H1 (cell line): ENCODE data around the gene TEK. TPM values are rescaled to one million over a fixed set of nuclear protein-coding genes. Genes with fewer than 3 reads are reported as not detected.

Source experiments
- CTCF ChIA-PET: fragments of 300-600 bp; sonication (Branson Sonifier 250); formaldehyde crosslinking; loops from one replicate; lab custom pipeline; 2021; ENCODE audit not compliant: partially characterized antibody; lab: Charles Lee
- POLR2A ChIA-PET: fragments of 300-600 bp; sonication (Branson Sonifier 250); formaldehyde crosslinking; loops from one replicate; lab custom pipeline; 2021; ENCODE audit warnings: inconsistent platforms; ENCODE audit not compliant: partially characterized antibody; lab: Charles Lee
- DNase-seq, 2 experiments: peaks; one replicate each; pipeline versions ENCODE4 v3.0.0 to v3.0.0-alpha.2; 2010 to 2022; ENCODE audit warnings: low spot score in 2 of 2, low read depth in 1 of 2, mixed read lengths in 1 of 2
- FAIRE-seq: peaks from 2 replicates; lab custom pipeline; 2011; peaks lifted over from hg19 to GRCh38; lab: Jason Lieb, UNC
- H2AFZ ChIP-seq: 2 replicates; pipeline ENCODE4 v1.8.1; 2012; ENCODE audit warnings: low read length, inconsistent platforms
- H2AK5ac ChIP-seq: 2 replicates; pipeline ENCODE4 v1.6.1; 2013; ENCODE audit warnings: low read depth, low read length
- H2BK120ac ChIP-seq: replicated peaks from 2 replicates; pipeline ENCODE3; 2013; ENCODE audit warnings: low read depth, low read length, inconsistent platforms
- H2BK12ac ChIP-seq: 2 replicates; pipeline ENCODE4 v1.6.1; 2013; ENCODE audit warnings: low read depth, low read length
- H2BK15ac ChIP-seq: 2 replicates; pipeline ENCODE4 v1.6.1; 2013; ENCODE audit warnings: low read length
- H2BK20ac ChIP-seq: 2 replicates; pipeline ENCODE4 v1.6.1; 2013; ENCODE audit warnings: low read length
- H2BK5ac ChIP-seq: 2 replicates; pipeline ENCODE4 v1.6.1; 2013; ENCODE audit warnings: low read depth, low read length
- H3K14ac ChIP-seq: 2 replicates; pipeline ENCODE4 v1.6.1; 2013; ENCODE audit warnings: inconsistent platforms; ENCODE audit not compliant: insufficient read length
- H3K18ac ChIP-seq: 2 replicates; pipeline ENCODE4 v1.6.1; 2013; ENCODE audit warnings: low read length; ENCODE audit errors: extremely low read depth
- H3K23ac ChIP-seq: 2 replicates; pipeline ENCODE4 v1.6.1; 2013; ENCODE audit warnings: inconsistent platforms; ENCODE audit not compliant: insufficient read length
- H3K23me2 ChIP-seq: 2 replicates; pipeline ENCODE4 v1.6.1; 2013; ENCODE audit warnings: low read depth, low read length
- H3K27ac ChIP-seq: 2 replicates; pipeline ENCODE4 v1.6.1; 2011; ENCODE audit warnings: low read depth, low read length, inconsistent platforms
- H3K27me3 ChIP-seq, 4 experiments: replicated peaks in 1 of 4; 1 replicate in 1 of 4; 2 replicates in 3 of 4; pipeline versions ENCODE4 v1.6.1 to v1.8.1; 2011 to 2013; ENCODE audit warnings: low read length in 3 of 4, mild to moderate bottlenecking in 3 of 4, inconsistent platforms in 2 of 4, mixed read lengths in 2 of 4, moderate library complexity in 1 of 4; ENCODE audit not compliant: control insufficient read depth in 3 of 4, insufficient read depth in 3 of 4; ENCODE audit errors: extremely low read depth in 1 of 4
- H3K36me3 ChIP-seq, 4 experiments: 2 replicates each; pipeline versions ENCODE4 v1.6.1 to v1.8.1; 2011 to 2013; ENCODE audit warnings: mild to moderate bottlenecking in 4 of 4, low read length in 3 of 4, moderate library complexity in 2 of 4, control low read depth in 1 of 4, inconsistent platforms in 1 of 4; ENCODE audit not compliant: insufficient read depth in 4 of 4, control insufficient read depth in 2 of 4
- H3K4ac ChIP-seq: replicated peaks from 2 replicates; pipeline ENCODE3; 2013; ENCODE audit warnings: low read length, low read depth, mixed read lengths, inconsistent platforms; ENCODE audit not compliant: insufficient read length
- H3K4me1 ChIP-seq, 4 experiments: replicated peaks in 1 of 4; 1 replicate in 1 of 4; 2 replicates in 3 of 4; pipeline versions ENCODE4 v1.6.1 to v1.8.1; 2011 to 2013; ENCODE audit warnings: low read length in 3 of 4, inconsistent platforms in 2 of 4, mixed read lengths in 1 of 4; ENCODE audit not compliant: insufficient read depth in 4 of 4, control insufficient read depth in 3 of 4
- H3K4me2 ChIP-seq, 2 experiments: 2 replicates each; pipeline versions ENCODE4 v1.6.1 to v1.8.1; 2011 to 2013; ENCODE audit warnings: low read depth in 2 of 2, low read length in 2 of 2, control low read depth in 1 of 2, inconsistent platforms in 1 of 2, mild to moderate bottlenecking in 1 of 2; ENCODE audit not compliant: insufficient read depth in 1 of 2
- H3K4me3 ChIP-seq, 4 experiments: fragments of 200-600, 300-600 bp in 1 of 4; sonication (generic), shearing (Covaris generic), sonication (Bioruptor Twin) in 1 of 4; 2 replicates each; pipeline versions ENCODE4 v1.5.1 to v1.8.1; 2011 to 2016; ENCODE audit warnings: low read length in 4 of 4, low read depth in 3 of 4, control low read depth in 2 of 4, inconsistent platforms in 2 of 4, mild to moderate bottlenecking in 2 of 4, mixed read lengths in 1 of 4, moderate library complexity in 1 of 4; ENCODE audit not compliant: insufficient read depth in 2 of 4; ENCODE audit errors: extremely low read depth in 1 of 4
- H3K56ac ChIP-seq: replicated peaks from 2 replicates; pipeline ENCODE3; 2013; ENCODE audit warnings: low read depth, mild to moderate bottlenecking, mixed read lengths, low read length, inconsistent platforms; ENCODE audit not compliant: insufficient read length
- H3K79me1 ChIP-seq: 2 replicates; pipeline ENCODE4 v1.6.1; 2013; ENCODE audit warnings: low read depth, low read length, control low read depth
- H3K79me2 ChIP-seq, 2 experiments: 2 replicates each; pipeline versions ENCODE4 v1.6.1 to v1.8.1; 2012 to 2013; ENCODE audit warnings: low read length in 2 of 2, mild to moderate bottlenecking in 2 of 2, inconsistent platforms in 1 of 2; ENCODE audit not compliant: insufficient read depth in 2 of 2, control insufficient read depth in 1 of 2
- H3K9ac ChIP-seq, 4 experiments: replicated peaks in 1 of 4; 1 replicate in 1 of 4; 2 replicates in 3 of 4; pipeline versions ENCODE4 v1.6.1 to v1.8.1; 2011 to 2013; ENCODE audit warnings: low read depth in 3 of 4, low read length in 3 of 4, control low read depth in 2 of 4, mild to moderate bottlenecking in 2 of 4, moderate library complexity in 2 of 4, inconsistent platforms in 1 of 4; ENCODE audit errors: extremely low read depth in 1 of 4
- H3K9me3 ChIP-seq, 2 experiments: 2 replicates each; pipeline versions ENCODE4 v1.6.1 to v1.8.1; 2012 to 2013; ENCODE audit warnings: mild to moderate bottlenecking in 2 of 2, moderate library complexity in 2 of 2, control low read depth in 1 of 2, inconsistent platforms in 1 of 2, low read depth in 1 of 2, low read length in 1 of 2, mixed read lengths in 1 of 2; ENCODE audit not compliant: insufficient read depth in 2 of 2
- H4K20me1 ChIP-seq, 2 experiments: replicated peaks in 1 of 2; 2 replicates each; pipeline versions ENCODE3 to v1.8.1; 2011 to 2013; ENCODE audit warnings: inconsistent platforms in 2 of 2, low read length in 2 of 2, mild to moderate bottlenecking in 1 of 2; ENCODE audit not compliant: insufficient read depth in 2 of 2, control insufficient read depth in 1 of 2
- H4K5ac ChIP-seq: 2 replicates; pipeline ENCODE4 v1.6.1; 2013; ENCODE audit warnings: low read length, low read depth, mixed read lengths, inconsistent platforms; ENCODE audit not compliant: insufficient read length
- H4K8ac ChIP-seq: 2 replicates; pipeline ENCODE4 v1.8.0; 2013; ENCODE audit warnings: mild to moderate bottlenecking, moderate library complexity, low read length, inconsistent platforms; ENCODE audit not compliant: insufficient read depth; ENCODE audit errors: extremely low read depth
- H4K91ac ChIP-seq: replicated peaks from 2 replicates; pipeline ENCODE3; 2013; ENCODE audit warnings: low read length, mixed read lengths, inconsistent platforms; ENCODE audit not compliant: insufficient read length
- CBX5 ChIP-seq: fragments of 300-800, 300-1000 bp; sonication (generic); IDR thresholded peaks from 2 replicates; pipeline ENCODE4 v1.7.1; 2016; ENCODE audit warnings: antibody characterized with exemption, low read length, low read depth
- CREB1 ChIP-seq: IDR thresholded peaks from 2 replicates; pipeline ENCODE4 v1.6.1; 2012; ENCODE audit warnings: inconsistent platforms
- KDM5A ChIP-seq: fragments of 200-600 bp; IDR thresholded peaks from 2 replicates; pipeline ENCODE4 v1.7.1; 2012; ENCODE audit warnings: mild to moderate bottlenecking, low read length, inconsistent platforms, mixed read lengths
- MAFK ChIP-seq: IDR thresholded peaks from 2 replicates; pipeline ENCODE4 v1.6.1; 2012; ENCODE audit warnings: low read depth, mild to moderate bottlenecking, improper control_type of control experiment, low read length
- RNF2 ChIP-seq: fragments of 200-900, 300-1000 bp; sonication (generic); IDR thresholded peaks from 2 replicates; pipeline ENCODE4 v1.7.1; 2016; ENCODE audit warnings: borderline replicate concordance, low read depth, mild to moderate bottlenecking, antibody characterized with exemption, low read length; ENCODE audit not compliant: poor library complexity, severe bottlenecking; ENCODE audit errors: missing control alignments
- WGBS, 2 experiments: shearing (Covaris generic) in 1 of 2; methylation state at CpG; one replicate each; pipeline versions ENCODE4 v1.1.6 to v1.1.7; 2013 to 2015; ENCODE audit warnings: low lambda C conversion rate in 2 of 2, mixed read lengths in 2 of 2, inconsistent platforms in 1 of 2, low coverage in 1 of 2, missing lambda C conversion rate in 1 of 2; ENCODE audit not compliant: insufficient replicate concordance in 2 of 2, insufficient coverage in 1 of 2, insufficient read length in 1 of 2; ENCODE audit errors: extremely low coverage in 1 of 2, missing lambda C conversion rate in 1 of 2; 5-methylcytosine and 5-hydroxymethylcytosine counted together
- polyA plus RNA-seq, 7 experiments: library from polyadenylated mRNA; depleted of rRNA in 3 of 7; stranded (reverse) in 5 of 7; unstranded in 2 of 7; fragments of >200 nt in 5 of 7; fragments of 200-250 nt in 2 of 7; gene quantifications; 1 replicate in 5 of 7; 2 replicates in 1 of 7; 4 replicates in 1 of 7; pipeline versions ENCODE4 v1.2.1 to v1.2.3, GENCODE V29; 2011 to 2013; ENCODE audit warnings: missing spikeins in 2 of 7, mixed read lengths in 2 of 7
- total RNA-seq: library from RNA; stranded (reverse); fragmentation: NEBNext Ultra II Directional; extraction: Animal tissue kit (Norgen Biotek cat#: 25700); gene quantifications from 2 replicates; pipeline ENCODE4 v1.2.1, GENCODE V29; 2021
- TF ChIP-seq, protein P1 (sequence below), 3 experiments: IDR thresholded peaks; 1 replicate in 2 of 3; 2 replicates in 1 of 3; pipeline versions ENCODE4 v1.5.1 to v1.6.1; 2011; ENCODE audit warnings: low read length in 3 of 3, mild to moderate bottlenecking in 3 of 3, inconsistent platforms in 2 of 3, low read depth in 1 of 3, moderate library complexity in 1 of 3; ENCODE audit not compliant: insufficient read depth in 1 of 3; ENCODE audit errors: control extremely low read depth in 1 of 3
- TF ChIP-seq, protein P2 (sequence below): IDR thresholded peaks from 2 replicates; pipeline ENCODE4 v1.6.1; 2011; ENCODE audit warnings: low read length, improper control_type of control experiment

TEK gene
- total and polyA plus RNA-seq, 2 of the 8 experiments (the other 6 are each of a cell fraction or from before 2014, with no cell fraction given): 11.0 to 35.8 TPM

DNA sequence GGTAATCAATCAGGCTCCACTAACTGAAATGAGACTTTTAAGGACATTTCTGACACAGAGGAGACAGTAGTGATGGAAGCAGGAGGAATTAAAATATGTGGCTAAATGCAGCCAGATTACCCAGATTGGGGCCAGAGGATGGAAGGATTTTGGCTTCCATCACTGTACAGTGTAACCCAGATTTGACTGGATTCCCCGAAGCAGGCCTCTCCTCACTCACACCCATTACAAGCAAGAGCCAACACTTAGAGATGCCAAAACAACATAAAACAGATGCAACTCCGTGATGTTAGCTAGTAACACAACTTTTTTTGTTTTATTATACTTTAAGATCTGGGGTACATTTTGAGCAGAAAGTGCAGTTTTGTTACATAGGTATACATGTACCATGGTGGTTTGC is 17.6 kb downstream of the TEK start:
- Histone ChIP-seq H3K4me3 (no peak overlapping the region), H3K9me3 (no peaks in the 10 kb centered on the region), H3K4ac (no peak overlapping the region), H3K4me2 (no peak overlapping the region), H3K27me3 (no peaks in the 10 kb centered on the region), H4K91ac (no peak overlapping the region), H2BK120ac (no peak overlapping the region), H3K79me1 (0 out of 2 replicates have a peak, but pooled peaks cover 2% of the 10 kb centered on the region), H4K8ac (no peak overlapping the region), H4K5ac (no peak overlapping the region), H3K18ac (no peak overlapping the region), H3K23ac (no peak overlapping the region), H2BK20ac (no peak overlapping the region), H3K56ac (no peak overlapping the region), H2BK12ac (no peak overlapping the region), H2BK15ac (no peak overlapping the region), H3K27ac (no peak overlapping the region), H2BK5ac (no peak overlapping the region), H3K4me1 (0 out of 7 replicates have a peak, but pooled peaks cover 0 to 3% (median 0%) of the 10 kb centered on the region in 4 experiments), H3K23me2 (no peaks in the 10 kb centered on the region; the same call in 1 of the 2 replicates), H4K20me1 (no peaks in the 10 kb centered on the region), H3K9ac (no peak overlapping the region), H3K79me2 (0 out of 4 replicates have a peak, but pooled peaks cover 0 to 2% of the 10 kb centered on the region in 2 experiments), H3K36me3 (no peaks in the 10 kb centered on the region), H3K14ac (no peak overlapping the region), H2AK5ac (no peak overlapping the region), H2AFZ (no peak overlapping the region)
- CTCF ChIA-PET: no interaction called here
- POLR2A ChIA-PET: no interaction called here
- FAIRE-seq: no peak
- no peak for DNase-seq
- TF ChIP-seq, protein P1, sequence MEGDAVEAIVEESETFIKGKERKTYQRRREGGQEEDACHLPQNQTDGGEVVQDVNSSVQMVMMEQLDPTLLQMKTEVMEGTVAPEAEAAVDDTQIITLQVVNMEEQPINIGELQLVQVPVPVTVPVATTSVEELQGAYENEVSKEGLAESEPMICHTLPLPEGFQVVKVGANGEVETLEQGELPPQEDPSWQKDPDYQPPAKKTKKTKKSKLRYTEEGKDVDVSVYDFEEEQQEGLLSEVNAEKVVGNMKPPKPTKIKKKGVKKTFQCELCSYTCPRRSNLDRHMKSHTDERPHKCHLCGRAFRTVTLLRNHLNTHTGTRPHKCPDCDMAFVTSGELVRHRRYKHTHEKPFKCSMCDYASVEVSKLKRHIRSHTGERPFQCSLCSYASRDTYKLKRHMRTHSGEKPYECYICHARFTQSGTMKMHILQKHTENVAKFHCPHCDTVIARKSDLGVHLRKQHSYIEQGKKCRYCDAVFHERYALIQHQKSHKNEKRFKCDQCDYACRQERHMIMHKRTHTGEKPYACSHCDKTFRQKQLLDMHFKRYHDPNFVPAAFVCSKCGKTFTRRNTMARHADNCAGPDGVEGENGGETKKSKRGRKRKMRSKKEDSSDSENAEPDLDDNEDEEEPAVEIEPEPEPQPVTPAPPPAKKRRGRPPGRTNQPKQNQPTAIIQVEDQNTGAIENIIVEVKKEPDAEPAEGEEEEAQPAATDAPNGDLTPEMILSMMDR (IDR thresholded peaks at IDR 0.05; ENCODE audit: control extremely low read depth in 1 of 3, insufficient read depth in 1 of 3, low read depth in 1 of 3, low read length in 3 of 3): no peak
- TF ChIP-seq, protein P2, sequence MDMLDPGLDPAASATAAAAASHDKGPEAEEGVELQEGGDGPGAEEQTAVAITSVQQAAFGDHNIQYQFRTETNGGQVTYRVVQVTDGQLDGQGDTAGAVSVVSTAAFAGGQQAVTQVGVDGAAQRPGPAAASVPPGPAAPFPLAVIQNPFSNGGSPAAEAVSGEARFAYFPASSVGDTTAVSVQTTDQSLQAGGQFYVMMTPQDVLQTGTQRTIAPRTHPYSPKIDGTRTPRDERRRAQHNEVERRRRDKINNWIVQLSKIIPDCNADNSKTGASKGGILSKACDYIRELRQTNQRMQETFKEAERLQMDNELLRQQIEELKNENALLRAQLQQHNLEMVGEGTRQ: no peak
- TF ChIP-seq MAFK (no peak), KDM5A (no peak), RNF2 (no peak), CREB1 (no peak), CBX5 (no peak)
- WGBS, 2 experiments: 83% methylated on average over 2 of the region's 2 CpGs; no CpG with 5 or more reads in 1 of the 2 experiments
